Measurements from ENCODE around the gene TRAPPC8.
"Not testable (repeated sequence)": the region's sequence is repeated elsewhere in the genome, so short reads cannot be mapped to it uniquely, and the experiment has no call there.

Gene TRAPPC8

DNA sequence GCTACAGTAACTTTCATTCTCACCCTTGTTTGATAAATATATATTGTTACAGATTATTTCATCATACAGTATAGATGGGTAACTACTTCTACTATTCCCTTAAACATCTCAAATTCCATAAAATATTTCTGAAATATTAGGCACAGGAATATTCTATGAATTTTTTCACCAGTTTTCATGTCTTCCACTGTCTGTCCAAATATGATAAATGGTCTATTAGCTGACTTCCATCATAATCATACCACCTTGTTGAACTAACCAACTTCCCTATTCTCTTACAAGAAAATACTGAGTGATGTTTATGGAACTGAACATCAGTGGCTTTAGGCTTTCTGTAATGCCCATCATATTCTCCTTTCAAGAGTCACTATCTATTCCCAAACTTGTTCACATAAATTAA, 82.4 kb downstream of the TRAPPC8 start:
- DNase-seq: no peak

DNA sequence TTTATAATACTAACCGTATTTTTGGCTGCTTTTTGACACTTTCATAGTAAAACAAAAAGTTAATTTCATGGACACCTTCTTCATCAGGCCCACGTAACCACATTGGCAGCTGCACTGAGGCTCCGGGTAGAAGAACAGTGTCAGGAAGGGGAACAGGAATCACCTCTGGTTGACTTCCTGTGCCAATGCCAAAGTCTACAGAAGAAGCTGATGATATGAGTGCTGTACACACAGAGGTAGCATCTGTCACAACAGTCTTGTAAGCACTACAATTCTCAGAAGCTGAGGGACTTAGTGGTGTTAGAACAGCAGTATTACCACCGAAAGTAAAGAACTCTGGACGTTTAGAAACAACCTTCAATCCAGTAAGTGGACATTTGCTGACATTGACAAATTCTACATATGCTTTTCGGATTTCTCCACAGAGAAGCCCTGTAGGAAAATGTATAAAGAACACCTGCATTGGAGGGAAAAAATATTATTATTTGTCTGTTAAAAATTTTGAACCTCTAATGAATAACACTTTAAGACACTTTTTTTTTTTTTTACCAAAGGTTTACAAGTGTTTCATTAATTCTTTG, 85.3 kb downstream of the TRAPPC8 start:
- DNase-seq: no peak

DNA sequence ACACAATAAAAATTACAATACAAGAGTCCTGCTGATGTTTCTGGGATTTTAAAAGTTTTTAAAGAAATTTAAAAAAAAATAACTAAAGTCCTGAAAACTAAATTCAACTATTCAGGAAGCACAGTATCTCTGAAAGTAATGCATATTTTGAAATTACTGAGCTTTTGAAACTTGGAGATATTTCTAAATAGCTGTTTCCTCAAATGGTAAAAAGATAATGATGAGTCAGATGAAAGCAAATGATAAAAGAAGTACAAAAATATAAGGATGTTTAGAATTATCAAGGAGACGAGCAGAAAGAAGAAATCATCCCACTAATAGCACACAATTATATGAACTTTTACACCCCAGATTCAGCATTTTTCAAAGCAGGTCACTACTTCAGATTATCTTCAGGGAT, 92.1 kb downstream of the TRAPPC8 start:
- no peak for DNase-seq

DNA sequence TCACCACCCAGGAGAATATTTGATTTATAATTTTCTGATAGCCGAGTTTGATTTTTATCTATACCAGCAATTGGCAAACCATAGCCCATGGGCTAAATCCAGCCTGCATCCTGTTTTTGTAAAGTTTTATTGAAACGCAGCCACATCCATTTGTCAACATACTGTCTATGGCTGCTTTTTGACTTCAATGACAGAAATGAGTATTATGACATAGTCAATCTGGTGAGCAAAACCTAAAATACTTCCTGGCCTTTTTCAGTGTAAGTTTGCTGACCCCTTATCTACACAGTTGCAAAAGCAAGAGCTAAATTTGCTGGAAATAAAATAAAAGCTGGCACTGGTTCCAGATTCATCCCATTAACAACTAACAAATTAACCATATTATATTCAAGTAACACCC, 102.4 kb downstream of the TRAPPC8 start:
- DNase-seq: no peak

DNA sequence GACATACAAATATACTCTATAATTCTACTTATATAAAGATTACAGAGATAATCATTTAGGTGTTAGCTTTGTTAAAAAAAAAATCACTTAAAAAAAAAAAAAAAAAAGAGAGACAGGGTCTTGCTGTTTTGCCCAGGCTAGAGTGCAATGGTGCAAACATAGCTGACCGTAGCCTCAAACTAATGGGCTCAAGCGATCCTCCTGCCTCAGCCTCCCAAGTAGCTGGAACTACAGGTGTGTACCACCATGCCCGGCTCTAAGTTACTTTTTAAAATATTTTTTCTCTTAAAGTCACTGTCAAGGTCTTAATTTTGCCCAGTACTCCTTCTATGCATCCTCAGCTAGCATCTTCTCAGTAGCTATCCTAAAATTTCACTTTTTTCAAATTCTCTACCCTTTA, 105.0 kb downstream of the TRAPPC8 start:
- DNase-seq: no peak

GRCh38 chr18:31835528-31836133, 107.3 kb downstream of the TRAPPC8 start:
- no peak for DNase-seq

DNA sequence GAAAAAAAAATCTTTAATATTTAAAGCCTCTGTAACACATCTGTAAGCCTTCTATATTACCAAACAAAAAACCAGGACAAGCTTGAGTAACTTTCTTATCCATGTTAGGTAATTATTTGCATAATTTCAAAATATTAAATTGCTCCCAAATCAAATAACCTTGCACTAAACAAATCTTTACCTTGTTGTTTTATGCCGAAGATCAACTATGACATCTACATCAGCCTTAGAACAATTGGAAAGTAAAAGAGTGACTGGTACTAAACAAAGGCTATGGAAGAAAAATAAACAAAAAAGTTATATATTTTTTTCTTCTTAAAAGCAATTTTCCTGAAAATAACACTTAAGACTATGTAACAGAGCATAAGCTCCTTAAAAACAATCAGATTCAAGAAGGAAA, 111.0 kb downstream of the TRAPPC8 start:
- DNase-seq: no peak

DNA sequence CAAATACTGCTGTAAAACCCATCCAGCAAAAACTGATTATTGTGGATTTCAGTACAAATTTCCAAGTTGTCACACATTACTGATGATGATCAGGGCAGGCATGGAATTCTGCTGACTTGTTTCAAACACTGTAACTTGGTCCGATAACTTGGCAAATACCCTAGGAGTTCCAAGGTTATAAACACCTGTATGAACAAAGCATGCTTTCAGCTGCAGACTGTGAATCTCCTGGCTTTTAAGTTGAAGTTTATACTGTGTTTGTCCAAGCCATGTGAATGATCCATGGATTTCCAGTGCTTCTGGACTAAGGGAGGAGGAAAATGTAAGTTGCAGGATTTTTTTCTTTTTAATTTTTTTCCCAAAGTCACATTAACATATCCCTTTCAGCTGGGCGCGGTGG, 112.2 kb downstream of the TRAPPC8 start:
- DNase-seq: no peak

GRCh38 chr18:31828613-31829012, 114.3 kb downstream of the TRAPPC8 start:
- no peak for DNase-seq

- DNase-seq: not testable (repeated sequence)
These were observed 116.1 kb downstream of the TRAPPC8 start for GRCh38 chr18:31826673-31827325.

GRCh38 chr18:31825772-31826171, 117.2 kb downstream of the TRAPPC8 start:
- DNase-seq: no peak

GRCh38 chr18:31821545-31822171, 121.3 kb downstream of the TRAPPC8 start:
- no peak for DNase-seq

- no peak for DNase-seq
These were observed 123.1 kb downstream of the TRAPPC8 start for GRCh38 chr18:31819925-31820229.

GRCh38 chr18:31819106-31819924, 123.6 kb downstream of the TRAPPC8 start:
- DNase-seq: peak; percentile 37

DNA sequence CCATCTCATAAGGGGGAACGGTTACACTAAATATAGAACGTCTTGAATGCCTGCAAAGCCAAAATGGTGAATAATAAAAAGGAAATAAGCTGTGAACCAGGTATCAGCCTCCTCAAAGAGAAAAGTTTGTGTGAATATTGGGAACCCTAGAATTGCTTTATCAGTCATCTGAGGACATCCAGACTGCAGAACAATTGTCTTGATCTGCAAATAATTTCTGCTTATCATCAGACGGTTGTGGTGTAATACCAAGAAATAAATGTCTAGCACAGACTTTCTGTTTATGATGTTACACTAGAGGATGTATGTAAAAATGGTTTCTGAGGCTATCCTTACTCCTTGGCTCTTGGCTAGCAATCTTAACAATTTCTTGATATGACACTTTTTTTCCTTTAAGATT, 128.8 kb downstream of the TRAPPC8 start:
- no peak for DNase-seq

- not testable (repeated sequence) for DNase-seq
These were observed 132.4 kb downstream of the TRAPPC8 start for GRCh38 chr18:31810336-31811130.

DNA sequence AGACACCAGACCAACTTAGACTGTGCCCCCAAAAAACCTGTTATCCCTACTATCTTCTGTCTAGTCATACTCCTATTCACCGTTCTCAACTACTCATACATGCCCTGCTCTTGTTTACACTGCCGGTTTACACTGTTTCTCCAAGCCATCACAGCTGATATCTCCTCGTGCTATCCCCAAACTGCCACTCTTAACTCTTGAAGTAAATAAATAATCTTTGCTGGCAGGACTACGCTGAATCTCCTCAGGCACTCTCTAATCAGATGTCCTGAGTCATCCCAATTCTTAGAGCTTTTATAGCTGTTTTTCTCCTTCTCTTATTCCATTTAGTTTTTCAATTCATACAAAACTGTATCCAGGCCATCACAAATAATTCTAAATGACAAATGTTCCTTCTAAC, 133.9 kb downstream of the TRAPPC8 start:
- DNase-seq: not testable (repeated sequence)

- no peak for DNase-seq
These were observed 141.8 kb downstream of the TRAPPC8 start for GRCh38 chr18:31801078-31801477.

DNA sequence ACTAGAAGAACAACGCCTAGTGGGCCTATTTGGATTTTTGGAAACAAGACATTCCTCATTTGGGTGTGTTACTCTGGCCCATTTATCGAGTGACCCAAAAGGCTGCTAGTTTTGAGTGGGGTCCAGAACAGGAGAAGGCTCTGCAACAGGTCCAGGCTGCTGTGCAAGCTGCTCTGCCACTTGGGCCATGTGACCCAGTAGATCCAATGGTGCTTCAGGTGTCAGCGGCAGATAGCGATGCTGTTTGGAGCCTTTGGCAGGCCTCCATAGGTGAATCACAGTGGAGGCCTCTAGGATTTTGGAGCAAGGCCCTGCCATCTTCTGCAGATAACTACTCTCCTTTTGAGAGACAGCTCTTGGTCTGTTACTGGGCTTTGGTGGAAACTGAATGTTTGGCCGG, 143.7 kb downstream of the TRAPPC8 start:
- not testable (repeated sequence) for DNase-seq

DNA sequence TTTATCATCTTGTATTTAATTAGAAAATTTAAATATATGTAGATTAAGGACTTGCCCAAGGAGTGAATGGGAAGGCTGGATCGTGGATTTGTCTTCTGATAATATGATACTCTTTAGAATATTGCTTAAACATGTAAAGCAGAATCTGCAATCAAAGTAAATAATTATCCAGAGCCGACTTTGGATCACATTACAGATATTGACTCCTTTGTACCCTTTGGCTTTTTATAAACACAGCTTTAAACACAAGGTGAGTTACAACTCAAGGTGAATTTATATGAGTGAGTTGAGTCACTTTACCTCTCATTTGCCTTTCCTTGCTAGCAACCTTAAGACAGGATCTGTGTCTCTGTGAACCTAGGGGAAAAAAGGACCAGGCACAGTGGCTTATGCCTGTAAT, 144.5 kb downstream of the TRAPPC8 start:
- no peak for DNase-seq

DNA sequence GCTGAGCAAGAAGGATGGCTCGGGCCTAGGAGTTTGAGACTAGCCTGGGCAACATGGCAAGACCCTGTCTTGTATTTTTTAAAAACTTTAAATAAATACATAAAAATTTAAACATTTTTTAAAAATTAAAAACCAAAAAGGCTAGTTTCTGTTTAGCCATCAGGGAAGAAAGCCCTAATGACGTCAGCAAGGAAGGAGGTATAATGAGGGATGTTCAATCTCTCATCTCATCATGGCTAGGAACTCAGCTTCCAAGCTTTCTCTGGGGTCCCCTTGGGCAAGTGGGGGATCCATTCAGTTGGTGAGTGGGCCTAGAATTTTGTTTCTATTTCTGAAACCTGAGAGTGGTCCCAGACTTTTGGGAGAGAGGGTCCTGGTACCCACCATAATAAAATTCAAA, 147.2 kb downstream of the TRAPPC8 start:
- no peak for DNase-seq

DNA sequence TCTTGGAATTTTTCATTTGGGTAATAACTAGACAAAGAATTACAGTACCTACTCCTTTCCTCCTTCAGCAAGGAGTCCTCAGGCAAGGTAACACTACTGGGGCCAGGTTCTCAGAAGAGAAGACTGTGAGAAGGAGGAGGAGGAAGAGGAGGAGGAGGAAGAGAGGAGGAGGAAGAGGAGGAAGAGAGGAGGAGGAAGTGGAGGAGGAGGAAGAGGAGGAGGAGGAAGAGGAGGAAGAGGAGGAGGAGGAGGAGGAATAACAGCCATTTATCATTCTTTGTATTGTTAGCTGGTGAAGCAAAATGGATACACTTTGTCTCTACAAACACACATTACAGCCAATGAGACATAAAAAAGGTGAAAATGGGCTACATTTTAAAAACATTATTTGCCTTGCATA, 149.4 kb downstream of the TRAPPC8 start:
- no peak for DNase-seq

DNA sequence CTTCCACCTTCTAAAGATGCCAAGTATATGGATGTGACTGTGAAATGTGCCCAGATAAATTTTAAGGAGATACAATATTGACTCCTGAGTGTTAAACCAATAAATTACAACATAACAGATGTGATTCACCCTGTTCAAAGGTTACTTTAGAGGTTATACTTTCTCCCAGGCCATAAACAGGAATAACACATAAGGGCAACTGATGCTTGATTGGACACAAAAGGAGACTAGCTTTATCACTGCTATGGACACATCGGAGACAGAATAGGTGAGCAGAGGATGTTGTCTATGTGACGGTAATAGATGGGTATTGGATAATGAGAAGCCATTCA, 150.4 kb downstream of the TRAPPC8 start:
- no peak for DNase-seq
